Esophagus muscularis mucosa (tissue), 3 donors: ENCODE measurements around the gene NT5C3A.
"Not testable (repeated sequence)": the region's sequence is repeated elsewhere in the genome, so short reads cannot be mapped to it uniquely, and the experiment has no call there.

Experiments used
- EP300 ChIP-seq: sonication (generic); formaldehyde crosslinking; IDR thresholded peaks from one replicate; pipeline ENCODE4 v1.6.1; 2017; ENCODE audit warnings: antibody characterized with exemption
- TF ChIP-seq, protein P1 (sequence below), 3 experiments: fragments of 200-600 bp in 2 of 3; fragments of 450-650 bp in 1 of 3; sonication (generic) in 2 of 3; IDR thresholded peaks; one replicate each; pipeline ENCODE4 v1.5.1; 2017 to 2019; ENCODE audit warnings: antibody characterized with exemption in 3 of 3, mild to moderate bottlenecking in 2 of 3, moderate library complexity in 1 of 3

DNA sequence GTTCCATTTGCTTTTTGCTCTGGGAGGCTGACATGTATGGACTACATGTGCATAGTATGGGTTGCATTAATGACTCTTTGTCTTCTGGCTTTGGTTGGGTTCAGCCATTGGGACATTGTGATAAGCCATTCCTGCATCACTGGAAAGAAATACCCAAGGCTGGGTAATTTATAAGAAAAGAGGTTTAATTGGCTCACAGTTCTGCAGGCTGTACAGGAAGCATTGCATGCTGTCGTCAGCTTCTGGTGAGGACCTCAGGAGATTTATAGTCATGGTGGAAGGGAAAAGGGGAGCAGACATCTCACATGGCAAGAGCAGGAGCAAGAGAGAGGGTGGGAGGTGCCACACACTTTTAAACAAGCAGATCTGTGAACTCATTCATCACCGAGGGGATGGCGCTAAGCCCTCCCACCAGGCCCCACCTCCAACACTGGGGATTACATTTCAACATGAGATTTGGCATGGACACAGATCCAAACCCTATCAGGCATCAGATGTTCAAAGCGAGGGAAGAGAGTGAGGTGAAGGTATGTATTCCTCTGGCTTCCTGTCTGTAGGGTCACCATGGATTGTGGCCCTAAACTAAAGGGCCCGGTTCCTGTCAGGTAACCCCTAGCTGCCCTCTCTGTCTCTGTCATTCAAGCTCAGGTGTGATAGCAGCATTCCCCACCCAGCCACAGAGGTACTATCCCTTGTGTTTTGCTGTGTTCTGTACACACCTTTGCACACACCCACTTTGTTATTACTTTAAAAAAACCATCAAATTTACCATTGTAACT lies 95.9 kb downstream of the NT5C3A start:
- not testable (repeated sequence) for TF ChIP-seq EP300
- TF ChIP-seq, protein P1, sequence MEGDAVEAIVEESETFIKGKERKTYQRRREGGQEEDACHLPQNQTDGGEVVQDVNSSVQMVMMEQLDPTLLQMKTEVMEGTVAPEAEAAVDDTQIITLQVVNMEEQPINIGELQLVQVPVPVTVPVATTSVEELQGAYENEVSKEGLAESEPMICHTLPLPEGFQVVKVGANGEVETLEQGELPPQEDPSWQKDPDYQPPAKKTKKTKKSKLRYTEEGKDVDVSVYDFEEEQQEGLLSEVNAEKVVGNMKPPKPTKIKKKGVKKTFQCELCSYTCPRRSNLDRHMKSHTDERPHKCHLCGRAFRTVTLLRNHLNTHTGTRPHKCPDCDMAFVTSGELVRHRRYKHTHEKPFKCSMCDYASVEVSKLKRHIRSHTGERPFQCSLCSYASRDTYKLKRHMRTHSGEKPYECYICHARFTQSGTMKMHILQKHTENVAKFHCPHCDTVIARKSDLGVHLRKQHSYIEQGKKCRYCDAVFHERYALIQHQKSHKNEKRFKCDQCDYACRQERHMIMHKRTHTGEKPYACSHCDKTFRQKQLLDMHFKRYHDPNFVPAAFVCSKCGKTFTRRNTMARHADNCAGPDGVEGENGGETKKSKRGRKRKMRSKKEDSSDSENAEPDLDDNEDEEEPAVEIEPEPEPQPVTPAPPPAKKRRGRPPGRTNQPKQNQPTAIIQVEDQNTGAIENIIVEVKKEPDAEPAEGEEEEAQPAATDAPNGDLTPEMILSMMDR (IDR thresholded peaks at IDR 0.05), result not testable (repeated sequence)
